ENCODE data around the gene ZNF10.

Gene ZNF10

DNA sequence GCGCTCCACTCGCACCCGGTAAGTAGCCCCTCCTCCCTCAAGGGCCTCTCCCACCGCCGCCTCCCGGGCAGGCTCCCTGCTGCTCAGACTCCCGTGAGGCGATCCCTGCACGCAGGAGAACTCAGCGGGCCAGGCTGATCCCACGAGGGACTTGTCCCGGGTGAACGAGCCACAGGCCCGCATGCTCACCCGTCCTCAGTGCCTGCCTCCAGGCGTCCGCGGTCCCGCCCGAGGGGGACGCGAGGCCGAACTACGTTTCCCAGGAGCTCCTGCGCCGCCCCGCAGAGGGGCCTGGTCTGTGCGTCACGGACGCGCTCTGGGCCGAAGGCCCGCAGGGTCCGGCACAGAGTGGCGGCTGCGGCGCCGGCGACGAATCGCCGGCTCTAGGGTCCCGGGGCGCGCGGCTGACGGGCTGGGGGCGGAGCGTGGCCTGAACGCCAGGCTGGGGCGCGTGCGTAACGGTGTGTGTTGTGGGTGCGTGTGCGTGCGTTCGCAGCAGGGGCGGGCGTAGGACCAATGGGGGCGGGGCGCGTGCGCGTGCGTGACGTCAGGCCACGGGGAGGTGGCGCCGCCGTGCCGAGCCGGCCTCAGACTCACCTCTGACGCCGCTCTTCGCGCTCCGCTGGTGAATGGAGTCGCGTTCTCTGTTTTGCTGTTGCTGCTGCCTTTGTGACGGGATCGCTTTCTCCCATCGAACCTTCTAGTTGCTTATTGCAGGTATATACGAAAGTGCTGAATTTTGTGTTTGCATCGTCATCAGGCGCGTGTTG, at the start of gene ZNF10, which contains the start of gene ZNF891:
ZNF10 (plus strand) TSS at position 590 of the 770 bp plus-strand sequence. CDS start 13,866 bp downstream, outside the sequence.
ZNF891 (minus strand) TSS at position 237 of the 770 bp plus-strand sequence. CDS start 8,356 bp downstream, outside the sequence.
- DNase-seq = peak; percentile 91

DNA sequence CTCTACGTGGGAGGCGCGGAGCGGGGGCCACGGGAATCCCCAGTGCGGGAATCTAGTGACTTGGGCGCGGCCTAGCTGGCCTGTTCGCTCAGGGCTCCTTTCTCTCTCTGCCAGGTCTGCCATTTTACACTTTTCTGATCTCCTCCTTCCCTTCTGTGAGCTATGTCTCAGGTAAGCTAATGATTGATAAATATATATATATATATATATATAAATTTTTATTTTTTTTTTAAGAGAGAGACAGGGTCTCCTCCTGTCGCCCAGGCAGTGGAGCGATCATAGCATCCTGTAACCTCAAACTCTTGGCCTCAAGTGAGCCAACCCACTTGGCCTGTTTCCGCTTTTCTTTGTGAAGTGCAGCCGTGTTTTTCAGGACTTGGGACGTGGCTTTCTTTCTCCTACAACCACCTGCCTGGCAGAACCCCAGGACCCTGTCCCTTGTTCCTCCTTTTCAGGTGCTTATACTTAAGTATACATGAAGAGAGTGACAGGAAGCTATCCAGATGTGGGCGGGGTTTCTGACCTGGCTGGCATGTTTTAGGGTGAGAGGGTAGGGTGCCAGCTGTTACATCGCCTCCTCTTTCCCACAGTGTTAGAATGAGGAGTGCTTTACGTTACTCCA, 49.2 kb upstream of the ZNF10 start:
- DNase-seq = no peak

DNA sequence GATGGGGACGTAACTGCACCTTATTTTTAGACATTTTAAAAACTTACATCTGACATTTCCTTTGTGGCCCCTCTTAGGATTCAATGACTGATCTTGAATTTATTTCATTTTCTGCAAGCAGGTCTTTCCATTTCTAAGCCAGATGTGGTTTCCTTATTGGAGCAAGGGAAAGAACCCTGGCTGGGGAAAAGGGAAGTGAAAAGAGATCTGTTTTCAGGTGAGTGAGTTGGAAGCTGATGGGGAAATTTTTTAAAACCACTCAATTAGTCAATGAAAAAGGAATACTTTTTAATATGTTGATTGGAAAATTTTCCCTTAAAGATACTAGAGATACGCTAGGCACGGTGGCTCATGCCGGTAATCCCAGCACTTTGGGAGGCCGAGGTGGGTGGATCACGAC, 47.1 kb upstream of the ZNF10 start:
- no peak for DNase-seq

DNA sequence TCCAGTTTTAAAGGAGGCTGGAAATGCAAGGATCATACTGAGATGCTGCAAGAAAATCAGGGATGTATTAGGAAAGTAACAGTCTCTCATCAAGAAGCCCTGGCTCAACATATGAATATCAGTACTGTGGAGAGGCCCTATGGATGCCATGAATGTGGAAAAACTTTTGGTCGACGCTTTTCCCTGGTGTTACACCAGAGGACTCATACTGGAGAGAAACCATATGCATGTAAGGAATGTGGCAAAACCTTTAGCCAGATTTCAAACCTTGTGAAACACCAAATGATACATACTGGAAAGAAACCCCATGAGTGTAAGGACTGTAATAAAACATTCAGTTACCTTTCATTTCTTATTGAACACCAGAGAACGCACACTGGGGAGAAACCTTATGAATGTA, 24.8 kb upstream of the ZNF10 start:
- DNase-seq = no peak

DNA sequence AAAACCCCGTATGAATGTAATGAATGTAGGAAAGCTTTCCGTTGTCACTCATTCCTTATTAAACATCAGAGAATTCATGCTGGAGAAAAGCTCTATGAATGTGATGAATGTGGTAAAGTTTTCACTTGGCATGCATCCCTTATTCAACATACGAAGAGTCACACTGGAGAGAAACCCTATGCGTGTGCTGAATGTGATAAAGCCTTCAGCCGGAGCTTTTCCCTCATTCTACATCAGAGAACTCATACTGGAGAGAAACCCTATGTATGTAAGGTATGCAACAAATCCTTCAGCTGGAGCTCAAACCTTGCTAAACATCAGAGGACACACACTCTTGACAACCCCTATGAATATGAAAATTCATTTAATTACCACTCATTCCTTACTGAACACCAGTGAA, 24.2 kb upstream of the ZNF10 start:
- no peak for DNase-seq

DNA sequence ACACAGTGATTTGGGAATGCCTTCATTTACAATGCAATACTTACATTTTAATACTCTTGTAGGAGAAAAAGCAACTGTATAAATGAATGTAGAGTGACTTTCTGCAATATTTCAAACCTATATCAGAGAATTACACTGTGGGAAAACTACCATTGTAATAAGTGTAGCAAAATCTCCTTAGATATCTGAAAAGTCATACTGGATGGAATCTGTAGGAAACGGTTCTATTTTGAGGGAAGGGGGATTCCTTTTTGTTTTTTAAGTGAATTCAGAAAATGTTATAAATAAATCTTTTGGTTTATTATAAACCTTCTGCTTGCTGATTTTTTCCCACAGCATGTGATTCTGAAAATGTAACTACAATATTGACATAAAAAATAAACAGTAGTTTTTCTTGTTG, 23.3 kb upstream of the ZNF10 start:
- no peak for DNase-seq

DNA sequence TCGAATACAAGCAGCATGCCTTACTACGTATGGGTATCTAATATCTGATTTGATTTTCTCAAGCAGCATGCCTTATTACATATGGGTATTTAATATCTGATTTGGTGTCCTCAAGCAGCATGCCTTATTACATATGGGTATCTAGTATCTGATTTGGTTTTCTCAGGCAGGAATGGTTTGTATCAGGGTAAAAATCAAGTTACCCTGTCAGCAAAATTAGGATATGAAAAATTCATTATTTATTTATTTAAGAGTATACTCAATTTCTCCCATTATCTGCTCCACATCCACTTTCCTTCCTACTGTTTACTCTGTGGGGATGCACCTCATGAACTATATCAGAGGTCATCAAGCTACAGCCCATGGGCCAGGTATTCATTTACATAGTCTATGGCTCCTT, 22.3 kb upstream of the ZNF10 start:
- no peak for DNase-seq

DNA sequence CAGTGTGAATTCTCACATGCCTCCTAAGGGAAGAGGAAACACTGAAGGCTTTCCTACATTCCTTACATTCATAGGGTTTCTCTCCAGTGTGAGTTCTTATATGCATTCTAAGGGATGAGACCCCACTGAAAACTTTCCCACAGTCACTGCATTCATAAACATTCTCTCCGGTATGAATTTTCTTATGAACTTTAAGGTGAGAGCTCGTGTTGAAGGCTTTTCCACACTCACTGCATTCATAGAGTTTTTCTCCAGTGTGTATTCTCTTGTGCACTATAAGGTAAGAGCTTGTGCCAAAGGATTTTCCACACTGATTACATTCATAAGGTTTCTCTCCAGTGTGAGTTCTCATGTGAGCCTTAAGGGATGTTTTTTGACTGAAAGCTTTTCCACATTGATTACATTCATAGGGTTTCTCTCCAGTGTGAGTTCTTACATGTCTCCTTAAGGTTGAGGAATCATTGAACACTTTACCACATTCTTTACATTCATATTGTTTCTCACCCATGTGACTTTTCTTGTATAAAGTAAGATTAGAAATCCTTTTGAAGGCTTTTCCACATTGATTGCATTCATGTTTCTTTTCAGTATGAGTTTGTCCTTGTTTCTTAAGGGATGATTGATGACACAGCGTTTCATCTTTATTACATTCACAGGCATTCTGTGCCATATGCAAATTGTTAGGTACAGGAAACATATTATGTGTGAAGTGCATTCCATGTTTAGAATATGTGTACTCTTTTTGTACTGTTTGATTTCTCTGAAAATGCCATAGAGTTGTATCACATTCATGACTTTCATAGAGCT, 9.8 kb upstream of the ZNF10 start:
- no peak for DNase-seq

DNA sequence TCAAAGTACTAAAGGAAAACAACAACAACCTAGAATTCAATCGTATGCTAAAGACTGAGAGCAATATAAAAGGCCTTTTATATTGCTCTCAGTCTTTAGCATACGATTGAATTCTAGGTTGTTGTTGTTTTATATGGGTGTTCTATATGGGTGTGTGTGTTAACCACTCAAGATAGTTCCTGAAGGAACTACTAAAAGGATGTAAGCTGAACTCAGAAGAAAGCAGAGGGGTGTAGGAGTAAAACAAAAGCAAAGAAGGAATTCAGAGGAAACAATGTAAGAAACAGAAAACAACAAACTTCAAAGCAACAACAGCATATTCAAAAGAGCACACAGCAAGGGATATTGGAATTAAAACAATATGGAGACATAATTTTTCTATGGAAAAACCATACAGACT, 5.8 kb upstream of the ZNF10 start:
- DNase-seq = no peak

DNA sequence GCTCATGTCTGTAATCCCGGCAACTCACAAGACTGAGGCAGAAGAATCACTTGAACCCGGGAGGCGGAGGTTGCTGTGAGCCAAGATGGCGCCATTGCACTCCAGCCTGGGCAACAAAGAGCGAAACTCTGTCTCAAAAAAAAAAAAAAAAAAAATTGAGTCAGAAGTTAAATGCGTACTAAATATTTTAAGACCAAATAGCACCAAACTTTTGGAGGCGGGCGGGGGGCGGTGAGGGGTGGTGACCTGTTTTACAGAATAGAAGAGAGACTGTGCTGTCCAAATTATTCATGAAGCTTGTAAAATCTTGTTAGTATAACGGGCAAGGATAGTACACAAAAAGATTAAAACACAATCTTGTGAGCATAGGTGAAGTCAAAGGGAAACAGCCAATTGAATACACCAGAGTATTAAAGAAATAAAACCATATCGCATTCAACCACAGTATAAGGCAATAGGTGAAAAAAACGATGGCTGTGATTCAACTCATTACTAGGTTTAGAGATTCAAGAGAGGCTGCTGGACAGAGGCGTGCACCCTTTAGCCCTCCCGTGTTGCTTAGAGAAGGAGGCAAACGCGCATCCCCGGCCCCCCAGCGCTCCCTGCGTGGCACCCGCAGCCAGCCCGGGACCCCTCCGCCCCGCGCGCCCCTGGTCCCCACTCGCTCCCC, 924 bp upstream of the ZNF10 start:
- DNase-seq = no peak

DNA sequence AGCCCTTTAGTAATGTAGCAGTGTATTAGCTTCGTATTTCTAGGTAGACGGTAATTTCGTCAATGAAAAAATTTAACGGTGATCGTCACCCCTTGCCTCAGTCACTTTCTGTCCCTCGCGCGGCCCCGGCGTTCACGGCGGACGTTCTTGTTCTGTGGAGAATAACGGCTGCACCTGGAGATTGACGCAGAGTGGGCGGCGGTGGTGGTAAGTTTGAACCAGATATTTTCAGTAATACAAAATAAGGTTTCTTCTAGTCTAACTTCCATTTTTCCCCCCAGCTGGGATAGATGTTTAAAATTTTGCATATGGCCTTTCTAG, 341 bp downstream of the ZNF10 start:
- DNase-seq = peak; percentile 56

DNA sequence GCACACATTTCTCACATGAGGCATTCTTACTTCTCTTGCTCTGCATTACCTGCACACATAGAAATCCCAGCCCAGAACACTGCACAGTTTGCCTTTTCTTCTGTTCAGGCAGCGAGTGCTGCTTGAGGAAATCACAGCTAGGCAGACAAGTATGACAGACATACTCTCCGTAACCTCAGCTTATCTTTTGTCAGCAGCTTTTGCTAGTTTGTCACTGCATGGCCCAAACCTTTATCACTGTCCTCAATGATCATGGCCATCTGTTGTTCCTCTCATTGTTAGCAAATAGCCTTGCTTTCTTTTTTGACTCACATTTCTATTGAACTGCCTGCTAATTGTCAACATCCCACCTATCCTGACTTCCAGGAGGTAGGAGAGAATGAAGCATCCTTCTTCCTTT, 5.3 kb downstream of the ZNF10 start:
- DNase-seq = no peak

DNA sequence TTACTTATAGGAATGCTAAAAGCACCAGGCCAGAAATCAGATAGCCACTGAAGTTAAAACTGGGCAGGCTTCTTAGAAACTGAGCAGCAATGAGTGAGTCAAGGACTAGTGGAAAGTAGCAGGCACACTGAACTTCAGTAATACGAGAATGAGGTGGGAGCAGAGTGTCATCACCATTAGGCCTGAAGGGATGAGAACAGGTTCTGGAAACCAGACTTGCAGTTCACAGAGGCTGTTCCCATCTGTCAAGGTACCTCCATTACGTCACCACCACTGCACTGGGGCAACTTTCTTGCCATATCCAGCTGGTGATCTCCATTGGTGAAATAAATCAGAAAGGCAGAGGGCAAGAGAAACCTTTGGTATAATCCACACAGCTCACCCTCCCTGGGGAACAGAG, 15.6 kb downstream of the ZNF10 start:
- no peak for DNase-seq

DNA sequence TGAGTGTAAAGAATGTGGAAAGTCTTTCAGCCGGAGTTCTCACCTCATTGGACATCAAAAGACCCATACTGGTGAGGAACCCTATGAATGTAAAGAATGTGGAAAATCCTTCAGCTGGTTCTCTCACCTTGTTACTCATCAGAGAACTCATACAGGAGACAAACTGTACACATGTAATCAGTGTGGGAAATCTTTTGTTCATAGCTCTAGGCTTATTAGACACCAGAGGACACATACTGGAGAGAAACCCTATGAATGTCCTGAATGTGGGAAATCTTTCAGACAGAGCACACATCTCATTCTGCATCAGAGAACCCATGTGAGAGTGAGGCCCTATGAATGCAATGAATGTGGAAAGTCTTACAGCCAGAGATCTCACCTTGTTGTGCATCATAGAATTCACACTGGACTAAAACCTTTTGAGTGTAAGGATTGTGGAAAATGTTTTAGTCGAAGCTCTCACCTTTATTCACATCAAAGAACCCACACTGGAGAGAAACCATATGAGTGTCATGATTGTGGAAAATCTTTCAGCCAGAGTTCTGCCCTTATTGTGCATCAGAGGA, 25.8 kb downstream of the ZNF10 start:
- DNase-seq = no peak

DNA sequence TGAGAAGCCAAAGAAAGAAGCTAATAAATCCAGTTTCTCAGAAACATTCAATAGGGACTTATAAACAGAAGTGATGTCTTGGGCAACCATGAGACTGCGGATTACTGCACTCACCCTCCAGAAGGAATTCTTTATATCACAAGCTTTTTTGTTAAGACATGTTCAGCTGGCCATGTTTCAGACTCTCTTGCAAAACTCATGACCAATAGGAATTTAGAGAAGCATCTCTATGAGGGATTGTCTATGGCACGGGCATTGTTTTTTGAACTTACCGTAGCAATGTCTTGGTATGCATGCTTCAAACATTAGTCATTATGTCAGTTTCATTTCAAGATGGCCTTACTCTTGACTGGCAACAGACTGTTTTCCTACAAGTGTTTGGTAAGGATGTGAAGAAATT, 35.3 kb downstream of the ZNF10 start:
- no peak for DNase-seq

DNA sequence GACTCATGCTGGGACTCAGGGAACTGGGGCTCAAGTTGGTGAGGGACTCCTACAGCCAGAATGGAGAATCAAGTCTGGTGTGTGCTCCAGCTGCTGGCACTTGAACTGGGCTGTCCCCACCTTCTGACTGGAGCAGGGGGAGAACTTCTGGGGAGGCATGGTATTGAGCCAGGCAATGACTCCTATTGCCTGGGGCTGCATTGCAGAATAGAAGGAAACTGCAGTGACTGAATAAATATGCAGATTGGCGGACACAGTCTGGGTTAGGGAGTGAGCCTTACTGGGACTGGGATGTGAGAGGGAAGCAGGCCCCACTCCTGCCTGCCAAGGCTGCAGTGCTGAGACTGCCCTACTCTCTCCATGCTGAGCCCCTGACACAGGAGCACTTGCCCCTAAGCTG, 42.1 kb downstream of the ZNF10 start:
- no peak for DNase-seq

DNA sequence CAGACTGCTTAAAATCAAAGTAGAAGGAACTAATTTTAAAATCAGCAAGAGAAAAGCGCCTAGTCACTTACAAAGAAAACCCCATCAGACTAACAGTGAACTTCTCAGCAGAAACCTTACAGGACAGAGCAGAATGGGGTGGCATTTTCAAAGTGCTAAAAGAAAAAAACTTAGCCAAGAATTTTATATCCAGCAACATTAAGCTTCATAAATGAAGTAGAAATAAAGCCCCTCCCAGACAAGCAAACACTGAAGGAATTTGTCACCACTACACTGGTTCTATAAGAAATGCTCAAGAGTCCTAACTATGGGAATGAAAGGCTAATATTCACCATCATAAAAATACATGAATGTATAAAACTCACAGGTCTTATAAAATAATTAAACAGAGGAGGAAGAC, 44.5 kb downstream of the ZNF10 start:
- no peak for DNase-seq

DNA sequence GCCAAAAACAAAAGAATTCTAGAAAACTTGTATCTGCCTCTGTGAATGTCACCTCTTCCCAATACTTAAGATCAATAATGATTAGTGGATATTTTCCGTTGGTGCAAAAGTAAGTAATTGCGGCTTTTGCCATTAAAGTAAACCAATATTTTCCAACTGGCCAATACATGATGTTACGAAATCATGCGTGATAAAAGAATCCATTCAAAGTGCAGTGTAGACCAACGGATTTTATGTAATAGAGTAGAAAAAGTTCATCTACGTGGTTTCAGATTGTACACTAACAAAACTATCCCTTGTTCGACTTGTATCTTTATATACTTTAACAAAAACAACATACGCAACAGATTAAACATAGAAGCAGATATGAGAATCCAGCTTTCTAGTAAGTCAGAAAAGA, 50.2 kb downstream of the ZNF10 start:
- DNase-seq = no peak

DNA sequence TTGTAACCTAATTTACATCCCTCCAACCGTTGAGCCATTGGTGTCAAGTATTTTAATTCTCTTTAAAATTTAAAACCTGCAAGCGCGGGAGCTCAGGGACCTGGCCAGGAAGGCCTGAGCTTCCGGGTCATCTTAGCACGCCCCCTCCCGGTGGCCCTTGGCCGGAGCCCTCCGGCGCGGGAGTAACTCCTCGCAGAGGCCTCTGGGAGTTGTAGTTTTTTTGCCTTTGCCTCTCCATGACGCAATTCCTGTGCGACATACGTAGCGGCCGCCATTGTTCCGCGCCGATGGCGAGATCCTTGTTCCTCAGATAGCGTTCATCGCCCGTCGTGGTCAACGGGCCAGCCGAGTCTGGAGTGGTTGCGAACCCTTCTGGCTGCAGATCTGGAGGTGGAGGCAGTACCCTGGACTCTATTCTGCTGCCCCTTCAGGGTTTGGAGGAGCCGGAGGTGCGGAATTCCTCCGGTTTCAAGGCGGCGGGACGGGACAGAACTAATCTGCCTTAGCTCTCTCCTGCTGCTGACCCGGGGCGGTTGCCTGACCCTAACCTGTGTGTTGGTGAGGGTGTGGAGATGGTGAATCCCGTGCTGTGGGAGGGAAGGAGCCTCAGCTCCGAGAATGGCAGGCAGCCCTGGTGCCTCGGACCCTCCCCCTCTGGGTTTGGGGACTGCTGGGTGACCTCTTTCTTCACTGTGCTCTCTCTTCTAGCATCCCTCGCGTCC, 51.0 kb downstream of the ZNF10 start, which contains the start of gene ZNF268:
ZNF268 (plus strand) TSS at position 258 of the 722 bp plus-strand sequence. CDS start 503 bp downstream, outside the sequence.
- peak; percentile 90 for DNase-seq

DNA sequence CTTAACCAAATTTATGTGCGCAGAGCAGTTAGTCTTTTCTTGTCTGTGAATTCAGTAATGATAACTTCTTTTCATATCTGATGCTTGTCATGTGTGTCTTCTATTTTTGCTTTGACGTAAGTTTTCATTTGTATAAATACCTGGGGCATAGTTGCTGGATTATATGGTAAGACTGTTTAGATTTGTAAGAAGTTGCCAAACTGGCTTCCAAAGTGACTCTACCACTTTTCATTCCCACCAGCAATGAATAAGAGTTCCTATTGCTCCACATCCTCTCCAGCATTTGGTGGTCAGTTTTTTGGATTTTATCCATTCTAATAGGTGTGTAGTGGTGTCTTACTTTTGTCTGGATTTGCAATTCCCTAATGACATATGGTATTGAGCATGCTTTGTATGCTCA, 59.7 kb downstream of the ZNF10 start:
- no peak for DNase-seq

DNA sequence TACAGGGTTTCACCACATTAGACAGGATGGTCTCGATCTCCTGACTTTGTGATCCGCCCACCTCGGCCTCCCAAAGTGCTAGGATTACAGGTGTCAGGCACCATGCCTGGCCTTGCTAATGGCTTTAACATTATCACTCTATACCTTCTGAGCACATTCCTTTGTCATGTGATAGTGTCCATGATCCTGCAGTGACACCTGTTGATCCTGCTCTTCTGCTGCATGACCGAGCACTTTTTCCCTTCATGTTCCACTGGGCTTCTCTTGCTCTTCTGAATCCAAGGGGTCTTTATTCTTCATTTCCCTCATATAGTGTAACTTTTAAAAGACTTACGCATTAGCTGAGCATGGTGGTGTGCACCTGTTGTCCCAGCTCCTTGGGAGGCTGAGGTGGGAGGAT, 62.4 kb downstream of the ZNF10 start:
- DNase-seq = no peak

DNA sequence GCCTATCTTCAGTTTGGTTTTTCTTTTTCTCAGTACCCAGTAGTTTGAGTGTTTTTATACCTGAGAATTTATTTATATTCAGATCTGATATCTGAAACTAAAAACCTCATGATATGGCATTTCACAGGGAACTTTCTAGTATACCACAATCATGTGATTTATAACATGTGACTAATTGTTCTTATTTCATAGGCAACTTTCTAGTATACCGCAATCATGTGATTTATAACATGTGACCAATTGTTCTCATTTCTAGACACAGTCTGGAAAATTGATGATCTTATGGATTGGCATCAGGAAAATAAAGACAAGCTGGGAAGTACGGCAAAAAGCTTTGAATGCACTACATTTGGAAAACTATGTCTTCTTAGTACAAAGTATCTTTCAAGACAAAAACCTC, 71.5 kb downstream of the ZNF10 start:
- DNase-seq = no peak

Data from NCI-H1092 (cell line).